GM19193 (cell line): ENCODE results near the gene PPRC1.
A peak's percentile ranks its signal among the peaks of the same experiment; 100 is the strongest.

Experiments
- POLR2A ChIP-seq: IDR thresholded peaks from 4 replicates; pipeline ENCODE4 v1.6.1; 2011; ENCODE audit not compliant: insufficient read depth, insufficient read length; ENCODE audit errors: extremely low read depth

PPRC1 gene, protein sequence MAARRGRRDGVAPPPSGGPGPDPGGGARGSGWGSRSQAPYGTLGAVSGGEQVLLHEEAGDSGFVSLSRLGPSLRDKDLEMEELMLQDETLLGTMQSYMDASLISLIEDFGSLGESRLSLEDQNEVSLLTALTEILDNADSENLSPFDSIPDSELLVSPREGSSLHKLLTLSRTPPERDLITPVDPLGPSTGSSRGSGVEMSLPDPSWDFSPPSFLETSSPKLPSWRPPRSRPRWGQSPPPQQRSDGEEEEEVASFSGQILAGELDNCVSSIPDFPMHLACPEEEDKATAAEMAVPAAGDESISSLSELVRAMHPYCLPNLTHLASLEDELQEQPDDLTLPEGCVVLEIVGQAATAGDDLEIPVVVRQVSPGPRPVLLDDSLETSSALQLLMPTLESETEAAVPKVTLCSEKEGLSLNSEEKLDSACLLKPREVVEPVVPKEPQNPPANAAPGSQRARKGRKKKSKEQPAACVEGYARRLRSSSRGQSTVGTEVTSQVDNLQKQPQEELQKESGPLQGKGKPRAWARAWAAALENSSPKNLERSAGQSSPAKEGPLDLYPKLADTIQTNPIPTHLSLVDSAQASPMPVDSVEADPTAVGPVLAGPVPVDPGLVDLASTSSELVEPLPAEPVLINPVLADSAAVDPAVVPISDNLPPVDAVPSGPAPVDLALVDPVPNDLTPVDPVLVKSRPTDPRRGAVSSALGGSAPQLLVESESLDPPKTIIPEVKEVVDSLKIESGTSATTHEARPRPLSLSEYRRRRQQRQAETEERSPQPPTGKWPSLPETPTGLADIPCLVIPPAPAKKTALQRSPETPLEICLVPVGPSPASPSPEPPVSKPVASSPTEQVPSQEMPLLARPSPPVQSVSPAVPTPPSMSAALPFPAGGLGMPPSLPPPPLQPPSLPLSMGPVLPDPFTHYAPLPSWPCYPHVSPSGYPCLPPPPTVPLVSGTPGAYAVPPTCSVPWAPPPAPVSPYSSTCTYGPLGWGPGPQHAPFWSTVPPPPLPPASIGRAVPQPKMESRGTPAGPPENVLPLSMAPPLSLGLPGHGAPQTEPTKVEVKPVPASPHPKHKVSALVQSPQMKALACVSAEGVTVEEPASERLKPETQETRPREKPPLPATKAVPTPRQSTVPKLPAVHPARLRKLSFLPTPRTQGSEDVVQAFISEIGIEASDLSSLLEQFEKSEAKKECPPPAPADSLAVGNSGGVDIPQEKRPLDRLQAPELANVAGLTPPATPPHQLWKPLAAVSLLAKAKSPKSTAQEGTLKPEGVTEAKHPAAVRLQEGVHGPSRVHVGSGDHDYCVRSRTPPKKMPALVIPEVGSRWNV (N-terminal part only)

DNA sequence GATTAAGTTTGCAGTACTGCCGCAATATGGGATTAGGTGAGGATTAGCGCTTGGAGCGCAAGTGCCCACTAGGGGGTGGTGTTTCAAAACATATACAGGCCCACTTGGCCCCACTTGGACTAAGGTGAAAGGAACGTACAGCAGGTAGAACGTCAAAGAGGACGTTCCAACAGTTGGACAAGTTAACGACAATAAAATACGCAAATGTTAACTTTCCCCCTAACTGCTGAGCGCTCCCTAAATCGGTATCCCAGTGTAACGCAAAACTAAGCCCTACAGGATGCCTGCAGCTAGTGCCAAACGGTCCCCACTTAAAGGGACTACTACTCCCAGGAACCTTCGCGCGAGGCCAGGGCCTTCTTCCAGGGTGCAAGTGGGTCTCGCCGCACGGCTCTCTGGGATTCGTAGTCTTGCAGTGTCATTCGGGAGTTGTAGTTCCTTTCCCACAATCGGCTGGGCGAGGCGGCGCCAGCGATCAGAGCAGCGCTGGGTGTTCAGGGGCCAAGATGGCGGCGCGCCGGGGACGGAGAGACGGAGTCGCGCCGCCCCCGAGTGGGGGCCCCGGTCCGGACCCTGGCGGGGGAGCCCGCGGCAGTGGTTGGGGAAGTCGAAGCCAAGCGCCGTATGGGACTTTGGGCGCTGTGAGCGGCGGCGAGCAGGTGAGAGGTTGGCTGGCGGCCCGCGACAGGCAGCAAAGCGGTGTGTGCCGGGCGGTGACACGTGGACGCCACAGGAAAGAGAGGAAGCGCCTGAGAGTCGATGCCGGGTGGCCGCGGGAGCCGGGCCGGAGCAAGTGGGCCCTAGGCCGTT is at the start of gene PPRC1:
TSS of gene PPRC1 (plus strand) at position 478 of the 810 bp plus-strand sequence. CDS start at position 507, 29 bp downstream.
- peak; percentile 86 for TF ChIP-seq POLR2A

DNA sequence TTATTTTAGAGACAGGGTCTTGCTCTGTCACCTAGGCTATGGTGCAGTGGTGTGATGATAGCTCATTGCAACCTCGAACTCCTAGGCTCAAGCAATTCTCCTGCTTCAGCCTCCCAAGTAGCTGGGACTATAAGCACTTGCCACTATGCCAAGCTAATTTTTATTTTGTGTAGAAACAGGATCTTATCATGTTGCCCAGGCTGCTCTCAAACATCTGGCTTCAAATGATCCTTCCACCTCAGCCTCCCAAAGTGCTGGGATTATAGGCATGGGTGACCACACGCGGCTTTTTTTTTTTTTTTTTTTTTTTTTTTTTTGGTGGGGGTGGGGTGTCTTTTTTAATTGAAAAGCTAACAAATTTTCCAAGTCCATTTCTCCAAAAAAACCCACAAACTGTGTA is 49.3 kb upstream of the PPRC1 start:
- TF ChIP-seq POLR2A = no peak

- TF ChIP-seq POLR2A = no peak
Measured at GRCh38 chr10:102085336-102085735, 47.5 kb upstream of the PPRC1 start.

GRCh38 chr10:102086196-102086595 is 46.6 kb upstream of the PPRC1 start:
- TF ChIP-seq POLR2A = no peak

DNA sequence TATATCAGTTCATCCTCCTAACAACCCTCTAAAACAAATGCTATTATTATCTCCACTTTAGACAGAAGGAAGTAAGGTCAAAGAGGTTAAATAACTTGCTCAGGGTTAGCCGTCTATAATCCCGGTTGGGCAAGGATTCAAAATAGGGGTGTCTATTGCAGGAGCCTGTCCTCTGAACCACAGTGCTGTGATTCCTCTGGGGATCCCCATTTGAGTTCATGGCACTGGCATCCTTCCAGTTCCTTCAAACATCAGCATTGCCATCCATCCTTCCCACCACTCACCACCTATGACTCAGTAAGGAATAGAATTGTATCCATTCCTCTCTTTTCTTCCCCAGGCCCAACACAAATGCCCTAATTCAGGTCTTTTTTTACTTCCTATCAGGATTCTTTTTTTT is 42.1 kb upstream of the PPRC1 start:
- no peak for TF ChIP-seq POLR2A

DNA sequence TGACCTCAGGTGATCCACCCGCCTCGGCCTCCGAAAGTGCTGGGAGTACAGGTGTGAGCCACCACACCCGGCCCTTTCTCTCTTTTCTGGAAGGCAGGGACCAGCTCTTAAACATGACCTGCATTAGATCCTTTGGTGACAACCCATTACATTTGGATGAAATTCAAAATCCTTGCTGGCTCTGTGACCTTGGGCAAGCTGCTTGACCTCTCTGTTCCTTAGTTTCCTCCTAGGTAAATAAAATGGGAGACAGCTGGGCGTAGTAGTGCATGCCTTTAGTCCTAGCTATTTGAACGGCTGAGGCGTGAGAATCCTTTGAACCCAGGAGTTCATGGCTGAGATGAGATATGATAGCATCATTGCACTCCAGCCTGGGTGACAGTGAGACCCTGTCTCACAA is 36.4 kb upstream of the PPRC1 start:
- TF ChIP-seq POLR2A = no peak

DNA sequence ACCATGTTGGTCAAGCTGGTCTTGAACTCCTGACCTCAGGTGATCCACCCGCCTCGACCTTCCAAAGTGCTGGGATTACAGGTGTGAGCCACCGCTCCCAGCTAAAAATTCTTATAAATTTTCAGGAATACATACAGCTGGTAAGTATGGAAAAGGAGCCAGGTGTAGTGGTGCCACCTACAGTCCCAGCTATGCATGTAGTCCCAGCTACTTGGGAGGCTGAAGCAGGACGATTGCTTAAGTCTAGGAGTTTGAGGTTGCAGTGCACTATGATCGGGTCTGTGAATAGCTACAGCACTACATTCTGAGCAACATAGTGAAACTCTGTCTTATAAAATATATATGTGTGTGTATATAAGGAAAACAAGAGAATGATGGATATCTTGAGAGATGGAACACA is 31.7 kb upstream of the PPRC1 start:
- no peak for TF ChIP-seq POLR2A

DNA sequence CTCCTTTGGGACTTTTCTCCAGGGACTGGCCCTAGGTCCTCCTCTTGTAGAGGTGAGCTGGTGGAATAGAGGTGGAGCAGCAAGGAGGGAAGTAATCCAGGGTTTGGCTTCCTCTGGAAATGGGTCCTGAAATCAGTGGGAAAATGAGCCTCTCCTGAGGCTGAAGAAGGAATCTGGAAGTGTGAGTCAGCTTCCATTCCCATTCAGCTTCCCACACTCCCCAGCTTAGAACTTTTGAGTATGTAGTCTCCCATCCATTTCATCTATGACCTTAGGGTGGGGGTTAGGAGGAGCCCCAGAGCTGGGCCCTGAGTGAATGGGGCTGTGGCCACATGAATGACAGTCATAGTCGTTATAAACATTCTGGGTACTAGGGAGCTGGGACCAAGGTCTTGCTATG is 30.4 kb upstream of the PPRC1 start:
- TF ChIP-seq POLR2A = no peak

GRCh38 chr10:102106998-102107397 is 25.8 kb upstream of the PPRC1 start:
- no peak for TF ChIP-seq POLR2A

DNA sequence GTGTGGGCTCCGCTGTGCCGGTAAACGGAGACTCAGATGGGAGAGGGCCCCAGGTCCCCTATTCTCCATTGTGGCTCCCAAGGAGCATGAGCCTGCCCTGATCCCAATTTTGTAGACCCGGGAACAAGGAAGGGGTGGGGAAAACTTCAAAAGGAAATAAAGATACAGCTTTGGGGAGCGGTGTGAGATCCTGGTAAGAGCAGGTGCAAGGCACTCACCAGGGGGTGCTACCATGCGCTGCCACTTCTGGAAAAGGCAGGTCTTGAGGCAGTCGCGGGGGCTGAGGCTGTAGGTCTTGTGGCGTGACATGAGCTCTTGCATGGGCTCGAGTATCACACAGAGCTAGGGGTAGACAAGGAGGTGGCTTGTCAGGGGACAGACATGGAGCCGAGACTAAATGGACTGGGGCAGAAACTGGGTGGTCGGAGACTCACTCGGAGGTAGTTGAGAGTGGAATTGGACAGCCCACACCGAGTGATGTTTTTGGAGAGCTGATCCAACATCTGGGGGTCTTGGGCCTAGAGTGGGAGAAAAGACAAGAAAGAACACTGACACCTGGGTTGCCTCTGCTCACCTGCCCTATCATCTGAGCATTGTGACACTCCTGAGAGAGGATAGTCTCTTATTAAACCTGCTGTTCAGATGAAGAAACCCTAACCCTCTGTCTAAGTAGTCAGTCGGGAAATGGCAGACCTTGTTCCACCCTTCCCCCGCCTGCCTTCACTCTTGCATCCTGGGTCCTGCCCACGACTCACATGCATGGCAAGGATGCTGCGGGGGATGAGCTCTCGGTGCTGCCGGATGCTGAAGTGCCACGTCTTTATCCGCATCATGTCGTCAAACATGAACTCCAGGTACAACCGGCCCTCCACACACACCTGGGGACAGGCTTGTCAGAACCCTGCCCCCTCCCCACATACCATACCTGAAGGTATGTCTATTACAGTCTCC is 23.4 kb upstream of the PPRC1 start:
- TF ChIP-seq POLR2A = no peak

- TF ChIP-seq POLR2A = no peak
Measured at GRCh38 chr10:102111276-102111675, 21.6 kb upstream of the PPRC1 start.

- no peak for TF ChIP-seq POLR2A
Measured at GRCh38 chr10:102112210-102112817, 20.5 kb upstream of the PPRC1 start.
